ENCODE results near the gene SULT1C3. TPM values are rescaled to one million over a fixed set of nuclear protein-coding genes. Genes with fewer than 3 reads are reported as not detected.

The SULT1C3 gene
- total and polyA plus RNA-seq, 2 of the 13 experiments (the other 11 are each of a cell fraction or from before 2014, with no cell fraction given), result not detected

- TF ChIP-seq HBP1 (CRISPR knock-in tag; IDR thresholded peaks at IDR 0.05; ENCODE audit: low read depth) (no peak), MTF2 (CRISPR knock-in tag; IDR thresholded peaks at IDR 0.05; ENCODE audit: borderline replicate concordance) (no peak), MAX (IDR thresholded peaks at IDR 0.05) (peak; percentile 55; the same call in 1 of the 2 replicates), ZNF784 (CRISPR knock-in tag; IDR thresholded peaks at IDR 0.05; ENCODE audit: borderline replicate concordance) (peak; percentile 62), ZNF143 (CRISPR knock-in tag; IDR thresholded peaks at IDR 0.05) (peak; percentile 63), ZNF720 (CRISPR knock-in tag; IDR thresholded peaks at IDR 0.05) (no peak), ZNF713 (CRISPR knock-in tag; IDR thresholded peaks at IDR 0.05) (no peak), SMC3 (IDR thresholded peaks at IDR 0.05; ENCODE audit: low read length) (no peak), THAP8 (CRISPR knock-in tag; IDR thresholded peaks at IDR 0.05; ENCODE audit: borderline replicate concordance) (no peak), RFXAP (CRISPR knock-in tag; IDR thresholded peaks at IDR 0.05; ENCODE audit: borderline replicate concordance) (no peak), ZNF891 (CRISPR knock-in tag; IDR thresholded peaks at IDR 0.05) (no peak), ELF1 (CRISPR knock-in tag; IDR thresholded peaks at IDR 0.05) (peak; percentile 93), ATF3 (CRISPR knock-in tag; IDR thresholded peaks at IDR 0.05) (0 out of 2 replicates have a peak, but pooled peaks have one; percentile 5), ZSCAN12 (CRISPR knock-in tag; IDR thresholded peaks at IDR 0.05) (no peak), ZNF737 (CRISPR knock-in tag; IDR thresholded peaks at IDR 0.05; ENCODE audit: borderline replicate concordance) (no peak), MLX (CRISPR knock-in tag; IDR thresholded peaks at IDR 0.05) (no peak), DNMT3B (CRISPR knock-in tag; conservative IDR thresholded peaks at IDR 0.05) (0 out of 2 replicates have a peak, but pooled peaks have one; percentile 59), MYNN (CRISPR knock-in tag; IDR thresholded peaks at IDR 0.05; ENCODE audit: low read depth) (no peak), RAD51 (IDR thresholded peaks at IDR 0.05; ENCODE audit: borderline replicate concordance) (no peak), IRF2 (CRISPR knock-in tag; IDR thresholded peaks at IDR 0.05) (peak; percentile 99), MXI1 (IDR thresholded peaks at IDR 0.05; ENCODE audit: borderline replicate concordance, low read depth, low read length) (peak; percentile 49; the same call in 1 of the 3 replicates), MYPOP (CRISPR knock-in tag; IDR thresholded peaks at IDR 0.05) (no peak), TARDBP (CRISPR knock-in tag; IDR thresholded peaks at IDR 0.05) (0 out of 2 replicates have a peak, but pooled peaks have one; percentile 7), ZNF549 (CRISPR knock-in tag; IDR thresholded peaks at IDR 0.05) (no peak)
Measured at GRCh38 chr2:108271691-108272253, 32.0 kb downstream of the SULT1C3 start (continued).

Data from HepG2 (cell line).